ENCODE measurements around the gene ENTPD8. TPM values are rescaled to one million over a fixed set of nuclear protein-coding genes. Genes with fewer than 3 reads are reported as not detected.

ENTPD8 gene
- total RNA-seq, 1 experiment from 2014 or later, result not detected

DNA sequence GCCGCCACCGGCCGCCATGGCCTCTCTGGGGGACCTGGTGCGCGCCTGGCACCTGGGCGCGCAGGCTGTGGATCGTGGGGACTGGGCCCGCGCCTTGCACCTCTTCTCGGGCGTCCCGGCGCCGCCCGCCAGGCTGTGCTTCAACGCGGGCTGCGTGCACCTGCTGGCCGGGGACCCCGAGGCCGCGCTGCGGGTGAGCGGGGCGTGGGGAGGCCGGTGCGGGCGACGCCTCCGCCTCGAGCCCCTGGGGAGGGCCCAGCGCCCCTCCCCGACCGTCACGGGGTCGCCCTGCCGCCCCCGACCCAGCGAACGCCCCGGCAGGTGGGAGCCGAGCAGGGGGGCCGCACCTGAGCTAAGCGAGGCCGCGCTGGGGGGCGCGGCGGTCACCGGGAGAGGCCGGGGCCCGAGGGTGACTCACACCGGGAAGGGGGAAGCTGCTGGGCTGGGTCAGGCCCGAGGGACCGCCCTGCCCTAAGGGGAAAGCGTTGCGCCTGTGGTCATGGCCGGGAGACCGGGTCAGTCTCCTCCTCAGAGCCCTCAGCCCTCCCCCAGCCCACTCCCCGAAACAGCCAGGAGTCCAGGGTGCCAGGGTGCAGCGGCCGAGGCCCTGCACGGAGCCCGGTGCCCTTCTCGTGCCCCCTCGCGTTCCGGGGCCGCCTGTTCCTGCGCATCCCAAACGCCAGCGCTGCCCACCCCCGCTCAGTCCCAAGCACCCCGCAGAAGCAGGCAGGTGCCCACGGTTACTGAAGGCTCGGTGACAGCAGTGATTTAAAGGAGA is 17.5 kb downstream of the ENTPD8 start:
- H3K4me3 Mint-ChIP-seq (ENCODE audit: unreplicated experiment), result peak overlapping the region; percentile 77
- intact Hi-C loops (cut with micrococcal nuclease), result loop anchor here (1.0 to 5.0 kb wide), 2 partner anchors 22 to 121 kb away; partner anchors contain the start of gene NRARP
- TF ChIP-seq, protein P1, sequence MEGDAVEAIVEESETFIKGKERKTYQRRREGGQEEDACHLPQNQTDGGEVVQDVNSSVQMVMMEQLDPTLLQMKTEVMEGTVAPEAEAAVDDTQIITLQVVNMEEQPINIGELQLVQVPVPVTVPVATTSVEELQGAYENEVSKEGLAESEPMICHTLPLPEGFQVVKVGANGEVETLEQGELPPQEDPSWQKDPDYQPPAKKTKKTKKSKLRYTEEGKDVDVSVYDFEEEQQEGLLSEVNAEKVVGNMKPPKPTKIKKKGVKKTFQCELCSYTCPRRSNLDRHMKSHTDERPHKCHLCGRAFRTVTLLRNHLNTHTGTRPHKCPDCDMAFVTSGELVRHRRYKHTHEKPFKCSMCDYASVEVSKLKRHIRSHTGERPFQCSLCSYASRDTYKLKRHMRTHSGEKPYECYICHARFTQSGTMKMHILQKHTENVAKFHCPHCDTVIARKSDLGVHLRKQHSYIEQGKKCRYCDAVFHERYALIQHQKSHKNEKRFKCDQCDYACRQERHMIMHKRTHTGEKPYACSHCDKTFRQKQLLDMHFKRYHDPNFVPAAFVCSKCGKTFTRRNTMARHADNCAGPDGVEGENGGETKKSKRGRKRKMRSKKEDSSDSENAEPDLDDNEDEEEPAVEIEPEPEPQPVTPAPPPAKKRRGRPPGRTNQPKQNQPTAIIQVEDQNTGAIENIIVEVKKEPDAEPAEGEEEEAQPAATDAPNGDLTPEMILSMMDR (IDR thresholded peaks at IDR 0.05; ENCODE audit: unreplicated experiment), result no peak
- ChIA-PET POLR2A (interaction anchor here (0.6 to 4.3 kb wide), 16 partner anchors 12 to 800 kb away, joined by 3 to 62 read pairs (median 3); partner anchors contain the start of genes ENTPD8 and MAN1B1), CTCF (interaction anchor here (0.5 to 3.0 kb wide), 12 partner anchors 10 to 605 kb away, joined by 3 to 36 read pairs (median 3); no protein-coding TSS in a partner anchor)
- no peaks in the 10 kb centered on the region for H3K27me3 Mint-ChIP-seq (ENCODE audit: insufficient read depth, unreplicated experiment)
- no peaks in the 10 kb centered on the region for H3K36me3 Mint-ChIP-seq (ENCODE audit: insufficient read depth, unreplicated experiment)
- no peak overlapping the region for H3K27ac Mint-ChIP-seq (ENCODE audit: low read depth, unreplicated experiment)
- H3K4me1 Mint-ChIP-seq (ENCODE audit: insufficient read depth, unreplicated experiment), result peaks cover 9% of the 10 kb centered on the region
- DNase-seq (ENCODE audit: unreplicated experiment), result peak; percentile 49
- no peaks in the 10 kb centered on the region for H3K9me3 Mint-ChIP-seq (ENCODE audit: unreplicated experiment)
- BruUV-seq (replicated peaks), result no TSS peak

DNA sequence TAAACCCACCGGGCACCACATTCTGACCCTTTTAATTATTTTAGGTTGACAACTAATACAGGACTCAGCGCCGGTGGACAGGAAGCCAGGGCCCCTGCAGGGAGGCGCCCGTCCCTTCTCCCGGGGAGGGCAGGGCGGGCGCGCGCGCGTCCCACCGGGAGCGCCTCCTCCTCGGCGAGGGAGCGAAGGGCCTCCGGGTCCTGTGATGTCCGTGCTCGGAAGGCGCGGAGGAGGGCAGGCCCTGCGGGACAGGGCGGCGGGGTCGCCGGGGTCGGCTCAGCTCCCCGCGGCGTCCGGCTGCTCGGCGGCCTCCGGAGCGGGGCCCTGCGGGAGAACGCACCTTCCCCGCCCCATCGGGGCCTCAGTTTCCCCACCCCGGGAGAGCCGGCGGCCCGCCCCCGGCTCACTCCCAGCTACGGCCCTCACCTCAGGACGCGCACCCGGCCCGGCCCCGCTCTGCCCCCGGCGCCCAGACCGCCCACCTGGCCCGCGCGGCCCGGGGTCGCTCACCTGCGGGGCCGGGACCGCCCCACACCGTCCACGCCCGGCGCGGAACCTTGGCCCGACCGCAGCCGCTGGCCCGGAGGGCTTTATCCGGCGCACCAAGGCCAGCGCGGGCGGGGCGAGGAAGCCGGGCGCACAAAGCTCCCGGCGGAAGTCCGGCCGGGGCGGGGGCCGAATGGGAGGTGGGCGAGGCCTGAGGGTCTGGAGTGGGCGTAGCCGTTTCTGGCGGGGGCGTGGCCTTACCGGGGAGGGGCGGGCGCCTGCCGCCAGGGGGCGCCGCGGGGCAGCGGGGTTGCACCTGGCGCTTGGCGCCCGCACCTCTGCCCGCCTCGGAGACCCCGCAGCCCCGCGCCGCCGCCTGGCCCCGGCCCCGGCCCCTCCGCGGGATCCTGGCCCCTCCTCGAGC is 18.3 kb downstream of the ENTPD8 start, which contains the start of the genes EXD3 and NOXA1:
EXD3 (minus strand) TSS at position 559 of the 910 bp plus-strand sequence. CDS start 27,805 bp downstream, outside the sequence.
NOXA1 (plus strand) TSS at position 790 of the 910 bp plus-strand sequence. CDS start 137 bp downstream, outside the sequence.
- Mint-ChIP-seq H3K27ac (ENCODE audit: low read depth, unreplicated experiment) (peak within 1 kb of the TSS; percentile 39), H3K9me3 (ENCODE audit: unreplicated experiment) (no peaks in the 10 kb centered on the region), H3K4me3 (ENCODE audit: unreplicated experiment) (peak within 1 kb of the TSS; percentile 77), H3K36me3 (ENCODE audit: insufficient read depth, unreplicated experiment) (no peaks in the 10 kb centered on the region), H3K27me3 (ENCODE audit: insufficient read depth, unreplicated experiment) (no peaks in the 10 kb centered on the region), H3K4me1 (ENCODE audit: insufficient read depth, unreplicated experiment) (peaks cover 9% of the 10 kb centered on the region)
- ChIA-PET CTCF (interaction anchor here (0.6 to 3.0 kb wide), 11 partner anchors 9 to 805 kb away, joined by 3 to 36 read pairs (median 3); no protein-coding TSS in a partner anchor), POLR2A (interaction anchor here (0.6 to 4.3 kb wide), 23 partner anchors 9 to 799 kb away, joined by 3 to 62 read pairs (median 3); partner anchors contain the start of genes ENTPD8 and MRPL41)
- TF ChIP-seq, protein P1 (IDR thresholded peaks at IDR 0.05; ENCODE audit: unreplicated experiment), result peak; percentile 61
- BruUV-seq (replicated peaks), result no TSS peak
- intact Hi-C loops (cut with micrococcal nuclease), result loop anchor here (5.0 kb wide), 1 partner anchor 121 kb away; the partner anchor contains the start of gene NRARP
- peak; percentile 93 for DNase-seq (ENCODE audit: unreplicated experiment)

DNA sequence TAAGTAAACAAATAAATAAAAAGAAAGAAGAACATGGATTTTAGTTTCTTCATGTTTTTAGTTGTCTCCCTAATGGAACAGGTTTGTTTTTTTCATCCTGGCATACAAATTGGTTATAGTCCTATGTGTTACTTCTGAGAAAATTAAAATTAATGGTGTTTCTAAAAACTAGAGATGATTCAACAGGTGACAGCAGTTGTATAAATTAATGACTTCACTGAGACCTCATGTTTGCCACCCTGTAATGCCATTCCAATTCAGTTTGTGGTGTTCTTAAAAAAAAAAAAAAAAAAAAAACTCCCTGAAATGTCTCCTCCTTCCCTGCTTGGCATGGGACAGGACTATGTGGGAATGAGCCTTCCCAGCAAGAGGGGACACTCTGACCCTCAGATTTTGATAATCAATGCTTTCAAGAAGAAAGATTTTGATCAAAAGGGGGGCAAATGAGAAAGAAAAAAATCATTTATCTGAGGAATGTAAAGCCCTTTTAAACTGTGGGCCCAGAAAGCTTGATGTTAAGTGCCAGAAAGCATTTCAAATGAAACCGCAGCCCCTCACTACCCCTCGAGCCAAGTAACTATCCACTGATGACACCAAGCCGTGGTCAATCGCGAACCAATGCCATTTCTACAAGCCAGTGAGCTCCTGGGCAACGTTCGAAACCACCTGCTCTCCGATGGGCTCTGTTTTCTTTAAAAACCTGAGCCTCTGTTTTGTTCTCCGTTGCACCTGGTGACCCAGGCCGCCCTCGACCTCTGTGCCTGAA is 19.1 kb downstream of the ENTPD8 start:
- Mint-ChIP-seq H3K36me3 (ENCODE audit: insufficient read depth, unreplicated experiment) (no peaks in the 10 kb centered on the region), H3K27ac (ENCODE audit: low read depth, unreplicated experiment) (peak overlapping the region; percentile 39), H3K4me3 (ENCODE audit: unreplicated experiment) (peak overlapping the region; percentile 77), H3K27me3 (ENCODE audit: insufficient read depth, unreplicated experiment) (no peaks in the 10 kb centered on the region), H3K4me1 (ENCODE audit: insufficient read depth, unreplicated experiment) (peaks cover 9% of the 10 kb centered on the region), H3K9me3 (ENCODE audit: unreplicated experiment) (no peaks in the 10 kb centered on the region)
- ChIA-PET POLR2A (interaction anchor here (0.8 to 4.3 kb wide), 11 partner anchors 10 to 169 kb away, joined by 3 to 62 read pairs (median 4); partner anchors contain the start of genes ENTPD8 and MRPL41), CTCF (interaction anchor here (0.7 to 3.0 kb wide), 6 partner anchors 8 to 284 kb away, joined by 3 to 36 read pairs (median 4); no protein-coding TSS in a partner anchor)
- intact Hi-C loops (cut with micrococcal nuclease), result loop anchor here (5.0 kb wide), 1 partner anchor 120 kb away; the partner anchor contains the start of gene NRARP
- TF ChIP-seq, protein P1 (IDR thresholded peaks at IDR 0.05; ENCODE audit: unreplicated experiment), result no peak
- BruUV-seq (replicated peaks), result TSS peak; percentile 57
- no peak for DNase-seq (ENCODE audit: unreplicated experiment)

Data from MCF 10A (cell line).